Measurements from ENCODE around the gene GNG14. TPM values are rescaled to one million over a fixed set of nuclear protein-coding genes. Genes with fewer than 3 reads are reported as not detected.
A peak's percentile ranks its signal among the peaks of the same experiment; 100 is the strongest.

GNG14 gene
- total RNA-seq, 2 donors from 2014 or later, result not detected

DNA sequence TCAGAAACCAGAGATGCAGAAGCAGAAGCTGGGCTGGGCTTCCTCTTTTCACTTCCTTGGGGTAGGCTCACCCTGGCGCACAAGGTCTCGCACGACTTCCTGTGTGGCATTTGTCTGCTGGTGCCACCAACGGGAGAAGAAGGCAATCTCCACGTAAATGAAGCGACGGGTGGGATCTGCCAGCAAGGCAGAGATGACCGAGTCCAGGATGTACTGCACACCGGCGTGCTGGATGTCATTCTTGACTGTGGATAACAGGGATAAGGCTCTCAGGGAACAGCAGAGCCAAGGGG is 22.6 kb upstream of the GNG14 start:
- H3K27me3 ChIP-seq, result no peaks in the 10 kb centered on the region
- H3K4me1 ChIP-seq, result peaks cover 0 to 34% of the 10 kb centered on the region in 2 donors
- no peak overlapping the region for H3K27ac ChIP-seq
- peak overlapping the region in 1 of 2 donors; percentile 96 for H3K4me3 ChIP-seq
- H3K9me3 ChIP-seq, result no peaks in the 10 kb centered on the region
- DNase-seq (ENCODE audit: low spot score), result peak; percentile 65
- peaks cover 32% of the 10 kb centered on the region for H3K36me3 ChIP-seq
- TF ChIP-seq, protein P1, sequence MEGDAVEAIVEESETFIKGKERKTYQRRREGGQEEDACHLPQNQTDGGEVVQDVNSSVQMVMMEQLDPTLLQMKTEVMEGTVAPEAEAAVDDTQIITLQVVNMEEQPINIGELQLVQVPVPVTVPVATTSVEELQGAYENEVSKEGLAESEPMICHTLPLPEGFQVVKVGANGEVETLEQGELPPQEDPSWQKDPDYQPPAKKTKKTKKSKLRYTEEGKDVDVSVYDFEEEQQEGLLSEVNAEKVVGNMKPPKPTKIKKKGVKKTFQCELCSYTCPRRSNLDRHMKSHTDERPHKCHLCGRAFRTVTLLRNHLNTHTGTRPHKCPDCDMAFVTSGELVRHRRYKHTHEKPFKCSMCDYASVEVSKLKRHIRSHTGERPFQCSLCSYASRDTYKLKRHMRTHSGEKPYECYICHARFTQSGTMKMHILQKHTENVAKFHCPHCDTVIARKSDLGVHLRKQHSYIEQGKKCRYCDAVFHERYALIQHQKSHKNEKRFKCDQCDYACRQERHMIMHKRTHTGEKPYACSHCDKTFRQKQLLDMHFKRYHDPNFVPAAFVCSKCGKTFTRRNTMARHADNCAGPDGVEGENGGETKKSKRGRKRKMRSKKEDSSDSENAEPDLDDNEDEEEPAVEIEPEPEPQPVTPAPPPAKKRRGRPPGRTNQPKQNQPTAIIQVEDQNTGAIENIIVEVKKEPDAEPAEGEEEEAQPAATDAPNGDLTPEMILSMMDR (IDR thresholded peaks at IDR 0.05), result no peak

DNA sequence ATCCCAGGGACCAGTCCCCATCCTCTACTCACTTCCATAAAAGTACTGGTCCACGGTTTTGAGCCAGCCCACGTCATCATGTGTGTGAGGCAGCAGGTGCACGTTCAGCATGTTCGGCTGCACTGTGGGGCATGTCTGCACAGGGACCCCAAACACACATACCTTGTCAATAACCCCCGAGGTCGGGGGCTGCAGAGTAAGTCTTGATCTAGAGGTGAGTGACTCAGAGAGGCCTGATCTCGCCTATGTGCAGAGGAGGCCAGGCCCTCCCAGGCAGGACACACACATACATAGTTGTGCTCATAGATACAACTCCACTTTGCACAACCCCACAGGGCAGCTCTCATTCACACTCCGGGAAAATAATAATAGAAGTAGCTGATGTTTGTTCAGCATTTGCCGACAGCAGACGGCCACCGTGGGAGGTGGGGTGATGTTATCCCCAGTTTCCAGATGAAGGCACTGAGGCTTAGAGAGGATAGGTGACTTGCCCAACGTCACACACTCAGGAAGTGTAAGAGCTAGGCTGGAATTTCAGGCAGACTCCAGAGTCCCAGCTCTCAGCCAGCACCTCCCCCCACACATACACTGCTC is 22.0 kb upstream of the GNG14 start:
- DNase-seq (ENCODE audit: low spot score), result no peak
- peak overlapping the region; percentile 77 to 96 for H3K4me3 ChIP-seq
- H3K27me3 ChIP-seq, result no peaks in the 10 kb centered on the region
- no peaks in the 10 kb centered on the region for H3K9me3 ChIP-seq
- H3K27ac ChIP-seq, result peak overlapping the region in 1 of 2 donors; percentile 72
- TF ChIP-seq, protein P1 (IDR thresholded peaks at IDR 0.05), result no peak
- peaks cover 0 to 40% of the 10 kb centered on the region in 2 donors for H3K4me1 ChIP-seq
- H3K36me3 ChIP-seq, result peaks cover 30% of the 10 kb centered on the region

DNA sequence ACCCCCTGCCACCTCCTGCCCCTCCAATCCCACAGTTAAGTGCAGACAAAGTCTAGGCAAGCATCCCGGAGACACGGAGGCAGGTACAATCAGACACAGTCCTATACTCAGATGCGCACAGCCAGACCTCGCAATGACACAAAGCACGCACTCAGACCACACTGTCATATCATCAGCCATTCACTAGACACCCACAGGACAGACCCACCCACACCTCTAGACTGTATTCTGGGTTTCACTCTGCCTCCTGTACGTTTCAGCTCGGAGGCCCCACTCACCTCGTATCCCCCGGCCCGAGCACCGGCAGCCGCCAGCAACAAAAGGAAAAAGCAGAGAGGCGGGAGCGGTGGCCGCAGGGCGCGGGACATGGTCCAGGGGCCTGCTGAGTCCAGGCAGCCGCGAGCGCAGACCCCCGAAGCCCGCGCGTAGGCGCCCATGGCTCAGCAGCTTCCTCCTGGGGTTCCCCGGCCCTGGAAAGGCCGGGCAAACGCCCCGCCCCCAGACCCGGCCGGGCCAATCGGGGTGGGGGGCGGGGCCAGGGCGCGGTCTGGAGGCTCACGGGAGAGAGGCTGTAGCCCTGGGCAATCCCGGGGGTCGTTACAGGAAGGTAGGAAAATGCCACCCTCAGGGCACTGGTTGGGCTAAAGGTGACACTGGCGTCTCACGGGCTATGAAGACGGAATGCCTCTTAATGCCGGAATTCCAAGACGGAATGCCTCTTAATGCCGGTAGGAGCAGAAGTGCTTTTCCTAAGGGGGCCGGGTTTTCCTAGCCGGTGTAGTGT is 21.3 kb upstream of the GNG14 start, which contains the start of the genes MAN2B1 and WDR83:
Gene MAN2B1 (minus strand): TSS at position 478 of the 784 bp plus-strand sequence. CDS start 41 bp downstream, at position 437.
Gene WDR83 (plus strand): TSS at position 543 of the 784 bp plus-strand sequence. CDS start 2,984 bp downstream, outside the sequence.
- H3K9me3 ChIP-seq, result no peaks in the 10 kb centered on the region
- H3K36me3 ChIP-seq, result peaks cover 23% of the 10 kb centered on the region
- peak within 1 kb of the TSS; percentile 77 to 96 for H3K4me3 ChIP-seq
- H3K27me3 ChIP-seq, result no peaks in the 10 kb centered on the region
- H3K27ac ChIP-seq, result peak within 1 kb of the TSS; percentile 66 to 72
- DNase-seq (ENCODE audit: low spot score), result peak; percentile 68
- TF ChIP-seq, protein P1 (IDR thresholded peaks at IDR 0.05), result no peak
- H3K4me1 ChIP-seq, result peaks cover 0 to 41% of the 10 kb centered on the region in 2 donors

DNA sequence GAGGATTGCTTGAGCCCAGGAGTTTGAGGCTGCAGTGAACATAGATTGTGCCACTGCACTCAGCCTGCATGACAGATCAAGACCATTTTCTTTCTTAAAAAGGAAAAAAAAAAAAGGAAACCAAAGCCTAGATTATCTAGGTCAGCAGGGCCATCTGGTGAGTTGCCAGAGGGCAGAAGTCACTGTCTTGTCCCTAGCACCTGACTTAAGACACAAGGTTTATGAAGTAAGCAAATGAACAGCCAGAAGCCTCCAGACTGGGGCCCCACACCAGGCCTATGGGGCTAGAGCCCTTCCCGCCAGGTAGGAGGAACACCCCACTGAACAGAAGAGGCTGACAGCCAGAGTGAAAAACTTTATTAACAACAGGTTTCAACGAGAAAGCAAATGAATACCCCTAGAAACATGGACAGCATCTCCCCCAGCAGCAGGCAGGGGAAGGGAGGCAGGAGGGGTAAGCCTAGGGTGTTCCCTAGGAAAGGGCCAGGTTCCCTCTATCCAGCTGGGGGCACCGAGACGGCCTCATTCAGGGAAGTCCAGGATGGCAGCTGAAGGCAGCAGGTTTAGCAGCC is 20.0 kb upstream of the GNG14 start:
- Histone ChIP-seq H3K27me3 (no peaks in the 10 kb centered on the region), H3K27ac (no peak overlapping the region), H3K4me3 (peak overlapping the region in 1 of 2 donors; percentile 93), H3K4me1 (peaks cover 0 to 41% of the 10 kb centered on the region in 2 donors), H3K36me3 (peaks cover 13% of the 10 kb centered on the region), H3K9me3 (no peaks in the 10 kb centered on the region)
- DNase-seq (ENCODE audit: low spot score), result no peak
- TF ChIP-seq, protein P1 (IDR thresholded peaks at IDR 0.05), result no peak

DNA sequence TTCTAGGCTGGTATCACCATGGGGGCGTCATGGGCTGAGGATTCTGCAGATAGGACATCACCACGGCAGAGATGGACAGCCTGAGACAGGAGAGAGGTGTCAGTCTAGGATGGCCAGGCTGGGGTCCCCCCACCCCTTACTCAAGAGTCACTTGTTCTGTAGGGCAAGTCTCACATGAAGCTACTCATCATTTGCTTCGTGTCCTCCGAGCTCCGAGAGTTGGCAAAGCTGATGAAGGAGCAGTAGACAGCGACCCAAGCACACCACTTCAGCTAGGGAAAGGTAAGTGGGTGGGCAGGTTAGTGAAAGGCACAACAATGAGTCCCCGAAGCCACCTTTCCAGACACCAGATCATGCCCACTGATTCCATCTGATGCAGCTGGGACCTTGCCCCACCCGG is 19.5 kb upstream of the GNG14 start:
- peaks cover 0 to 41% of the 10 kb centered on the region in 2 donors for H3K4me1 ChIP-seq
- TF ChIP-seq, protein P1 (IDR thresholded peaks at IDR 0.05), result no peak
- H3K27me3 ChIP-seq, result no peaks in the 10 kb centered on the region
- peak overlapping the region; percentile 86 to 93 for H3K4me3 ChIP-seq
- peak overlapping the region in 1 of 2 donors; percentile 97 for H3K27ac ChIP-seq
- DNase-seq (ENCODE audit: low spot score), result no peak
- H3K36me3 ChIP-seq, result peaks cover 8% of the 10 kb centered on the region
- no peaks in the 10 kb centered on the region for H3K9me3 ChIP-seq
